GM18502 (cell line): ENCODE results near the gene CXCL1.

Experiments used
- ATAC-seq: cut with Tn5 transposase; IDR thresholded peaks from one replicate; pipeline ENCODE4 v1.9.1; 2021; ENCODE audit warnings: mild to moderate bottlenecking; ENCODE audit not compliant: unreplicated experiment, poor library complexity

CXCL1 gene

GRCh38 chr4:73908965-73909364 is 39.8 kb downstream of the CXCL1 start:
- no peak for ATAC-seq

- no peak for ATAC-seq
These were observed 42.6 kb downstream of the CXCL1 start for GRCh38 chr4:73911746-73912145.

- ATAC-seq, result no peak
These were observed 43.0 kb downstream of the CXCL1 start for GRCh38 chr4:73912191-73912590.

DNA sequence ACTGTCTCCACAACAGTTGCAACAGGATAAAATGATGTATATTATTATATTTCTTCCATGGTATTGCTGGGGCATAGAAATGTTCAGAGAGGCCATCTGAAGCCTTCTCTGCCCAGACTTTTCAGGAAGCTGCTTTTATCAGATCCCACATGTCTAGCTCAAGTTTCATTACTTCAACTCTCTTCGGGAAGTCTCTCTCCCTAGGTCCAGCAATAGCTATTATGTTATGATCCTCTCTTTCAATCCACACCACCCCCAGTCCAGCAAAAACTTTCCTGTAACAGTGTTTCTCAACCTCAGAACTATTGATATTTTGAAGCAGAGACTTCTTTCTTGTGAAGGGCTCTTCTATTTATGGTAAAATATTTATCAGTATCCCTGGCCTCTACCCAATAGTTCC is 44.9 kb downstream of the CXCL1 start:
- ATAC-seq, result no peak

- no peak for ATAC-seq
These were observed 47.2 kb downstream of the CXCL1 start for GRCh38 chr4:73916172-73916925.

GRCh38 chr4:73917081-73917501 is 47.9 kb downstream of the CXCL1 start:
- ATAC-seq, result no peak

- no peak for ATAC-seq
These were observed 48.9 kb downstream of the CXCL1 start for GRCh38 chr4:73918058-73918457.

DNA sequence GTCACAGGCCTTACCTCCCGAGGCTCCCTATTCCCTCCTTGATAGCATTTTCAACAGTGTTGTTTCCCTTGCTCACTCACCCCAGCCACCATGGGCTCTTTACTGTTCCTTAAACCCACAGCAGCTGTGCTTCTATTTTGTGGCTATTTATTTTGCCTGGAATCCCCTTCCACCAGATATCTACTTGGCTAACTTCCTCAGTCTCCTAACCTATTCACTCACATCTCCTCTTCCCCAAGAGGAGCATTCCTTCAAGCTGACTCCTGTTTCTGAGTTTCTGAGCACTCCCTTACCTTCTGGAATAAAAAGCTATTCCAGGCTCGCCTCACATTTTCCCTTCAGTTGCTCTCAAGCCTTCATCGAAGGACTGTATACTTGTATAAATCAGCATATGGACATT is 50.5 kb downstream of the CXCL1 start:
- no peak for ATAC-seq
